ENCODE measurements around the gene NRF1.

DNA sequence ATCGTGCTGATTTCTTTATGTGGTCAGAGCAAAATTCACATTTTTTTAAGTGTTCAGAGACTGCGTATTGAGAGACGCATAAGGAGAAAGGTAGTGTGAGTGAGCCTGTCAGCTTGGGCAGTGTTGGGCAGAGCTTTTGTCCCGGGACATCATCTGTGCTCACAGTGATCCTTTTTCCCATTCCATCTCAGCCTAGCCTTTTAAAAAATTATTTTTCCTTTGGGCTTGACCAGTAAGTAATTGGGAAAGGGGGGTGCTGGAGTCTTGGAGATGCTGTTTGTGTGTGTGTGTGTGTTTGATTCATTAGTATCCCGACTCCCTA, 1.5 kb downstream of the NRF1 start:
- TF ChIP-seq ZBTB7A (IDR thresholded peaks at IDR 0.05; ENCODE audit: low read depth) (no peak), EP300 (IDR thresholded peaks at IDR 0.05; ENCODE audit: borderline replicate concordance) (no peak), TEAD4 (IDR thresholded peaks at IDR 0.05) (no peak), RAD21 (IDR thresholded peaks at IDR 0.05; ENCODE audit: low read depth) (no peak), CEBPB (IDR thresholded peaks at IDR 0.05) (no peak), TAF1 (IDR thresholded peaks at IDR 0.05; ENCODE audit: low read depth) (no peak)
- TF ChIP-seq, protein P1, sequence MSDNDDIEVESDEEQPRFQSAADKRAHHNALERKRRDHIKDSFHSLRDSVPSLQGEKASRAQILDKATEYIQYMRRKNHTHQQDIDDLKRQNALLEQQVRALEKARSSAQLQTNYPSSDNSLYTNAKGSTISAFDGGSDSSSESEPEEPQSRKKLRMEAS (IDR thresholded peaks at IDR 0.05) = no peak
- TF ChIP-seq, protein P2, sequence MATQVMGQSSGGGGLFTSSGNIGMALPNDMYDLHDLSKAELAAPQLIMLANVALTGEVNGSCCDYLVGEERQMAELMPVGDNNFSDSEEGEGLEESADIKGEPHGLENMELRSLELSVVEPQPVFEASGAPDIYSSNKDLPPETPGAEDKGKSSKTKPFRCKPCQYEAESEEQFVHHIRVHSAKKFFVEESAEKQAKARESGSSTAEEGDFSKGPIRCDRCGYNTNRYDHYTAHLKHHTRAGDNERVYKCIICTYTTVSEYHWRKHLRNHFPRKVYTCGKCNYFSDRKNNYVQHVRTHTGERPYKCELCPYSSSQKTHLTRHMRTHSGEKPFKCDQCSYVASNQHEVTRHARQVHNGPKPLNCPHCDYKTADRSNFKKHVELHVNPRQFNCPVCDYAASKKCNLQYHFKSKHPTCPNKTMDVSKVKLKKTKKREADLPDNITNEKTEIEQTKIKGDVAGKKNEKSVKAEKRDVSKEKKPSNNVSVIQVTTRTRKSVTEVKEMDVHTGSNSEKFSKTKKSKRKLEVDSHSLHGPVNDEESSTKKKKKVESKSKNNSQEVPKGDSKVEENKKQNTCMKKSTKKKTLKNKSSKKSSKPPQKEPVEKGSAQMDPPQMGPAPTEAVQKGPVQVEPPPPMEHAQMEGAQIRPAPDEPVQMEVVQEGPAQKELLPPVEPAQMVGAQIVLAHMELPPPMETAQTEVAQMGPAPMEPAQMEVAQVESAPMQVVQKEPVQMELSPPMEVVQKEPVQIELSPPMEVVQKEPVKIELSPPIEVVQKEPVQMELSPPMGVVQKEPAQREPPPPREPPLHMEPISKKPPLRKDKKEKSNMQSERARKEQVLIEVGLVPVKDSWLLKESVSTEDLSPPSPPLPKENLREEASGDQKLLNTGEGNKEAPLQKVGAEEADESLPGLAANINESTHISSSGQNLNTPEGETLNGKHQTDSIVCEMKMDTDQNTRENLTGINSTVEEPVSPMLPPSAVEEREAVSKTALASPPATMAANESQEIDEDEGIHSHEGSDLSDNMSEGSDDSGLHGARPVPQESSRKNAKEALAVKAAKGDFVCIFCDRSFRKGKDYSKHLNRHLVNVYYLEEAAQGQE (IDR thresholded peaks at IDR 0.05; ENCODE audit: low read depth) = no peak

All from Ishikawa (cell line).